Small intestine (tissue), 7 donors: ENCODE results near the gene OR4B1. TPM values are rescaled to one million over a fixed set of nuclear protein-coding genes. Genes with fewer than 3 reads are reported as not detected.
"Not testable (repeated sequence)": the region's sequence is repeated elsewhere in the genome, so short reads cannot be mapped to it uniquely, and the experiment has no call there.

ENCODE experiments used
- DNase-seq, 2 donors: peaks; one replicate each; pipeline versions ENCODE4 v3.0.0 to v3.0.0-alpha.2; 2013
- FAIRE-seq: peaks from 2 replicates; lab custom pipeline; 2012; peaks lifted over from hg19 to GRCh38; lab: Jason Lieb, UNC
- H3K27ac ChIP-seq, 3 donors: one replicate each; pipeline ENCODE4 v1.5.1; 2013; ENCODE audit warnings: low read length in 2 of 3, mild to moderate bottlenecking in 2 of 3, control low read depth in 1 of 3, inconsistent platforms in 1 of 3, low read depth in 1 of 3, moderate library complexity in 1 of 3
- H3K27me3 ChIP-seq, 3 donors: one replicate each; pipeline ENCODE4 v1.6.1; 2013; ENCODE audit warnings: low read length in 3 of 3, inconsistent platforms in 1 of 3; ENCODE audit not compliant: control insufficient read depth in 3 of 3, insufficient read depth in 3 of 3
- H3K36me3 ChIP-seq, 3 donors: one replicate each; pipeline ENCODE4 v1.6.1; 2013; ENCODE audit warnings: low read length in 3 of 3, inconsistent platforms in 1 of 3, low read depth in 1 of 3, mild to moderate bottlenecking in 1 of 3, moderate library complexity in 1 of 3; ENCODE audit not compliant: control insufficient read depth in 3 of 3, insufficient read depth in 2 of 3
- H3K4me1 ChIP-seq, 3 donors: one replicate each; pipeline ENCODE4 v1.6.1; 2013; ENCODE audit warnings: low read length in 2 of 3, inconsistent platforms in 1 of 3, low read depth in 1 of 3, mild to moderate bottlenecking in 1 of 3, moderate library complexity in 1 of 3; ENCODE audit not compliant: control insufficient read depth in 3 of 3, insufficient read depth in 2 of 3
- H3K4me3 ChIP-seq, 3 donors: one replicate each; pipeline ENCODE4 v1.5.1; 2013; ENCODE audit warnings: low read length in 3 of 3, control low read depth in 1 of 3, inconsistent platforms in 1 of 3, low read depth in 1 of 3, mild to moderate bottlenecking in 1 of 3, moderate library complexity in 1 of 3
- H3K9me3 ChIP-seq, 2 donors: one replicate each; pipeline ENCODE4 v1.6.1; 2013; ENCODE audit warnings: low read depth in 1 of 2, low read length in 1 of 2; ENCODE audit not compliant: control insufficient read depth in 2 of 2, insufficient read depth in 1 of 2
- WGBS, 3 donors: extraction: QIAGEN DNeasy Blood & Tissue Kit; methylation state at CpG; one replicate each; pipeline ENCODE4 v1.1.7; 2013; 5-methylcytosine and 5-hydroxymethylcytosine counted together
- polyA plus RNA-seq, 4 donors: library from polyadenylated mRNA; stranded (reverse) in 3 of 4; unstranded in 1 of 4; fragments of 200-250 nt in 3 of 4; fragments of 120-200 nt in 1 of 4; gene quantifications; one replicate each; pipeline versions ENCODE4 v1.2.1 to v1.2.3, GENCODE V29; 2013
- donor health status: healthy with polysubstance abuse.
- donor health status: control.
- donor health status: control.
- donor health status: Bipolar disorder and iron deficiency.
- donor health status: healthy.

The OR4B1 gene
- polyA plus RNA-seq, 4 donors: not detected

- Histone ChIP-seq H3K9me3 (no peaks in the 10 kb centered on the region), H3K27ac (no peak overlapping the region), H3K27me3 (no peaks in the 10 kb centered on the region), H3K36me3 (no peaks in the 10 kb centered on the region), H3K4me1 (no peaks in the 10 kb centered on the region), H3K4me3 (no peak overlapping the region)
- no peak for DNase-seq
- no peak for FAIRE-seq
- 69 to 83% (median 72%) methylated on average over 4 of the region's 4 CpGs for WGBS, 3 donors
These were observed 38.9 kb upstream of the OR4B1 start for GRCh38 chr11:48177661-48178060.

- H3K4me1 ChIP-seq: no peaks in the 10 kb centered on the region
- DNase-seq: no peak
- H3K27ac ChIP-seq: no peak overlapping the region
- WGBS, 3 donors: 80 to 83% (median 81%) methylated on average over 6 of the region's 6 CpGs
- H3K27me3 ChIP-seq: no peaks in the 10 kb centered on the region
- no peak overlapping the region for H3K4me3 ChIP-seq
- no peaks in the 10 kb centered on the region for H3K9me3 ChIP-seq
- no peak for FAIRE-seq
- no peaks in the 10 kb centered on the region for H3K36me3 ChIP-seq
These were observed 36.0 kb upstream of the OR4B1 start for GRCh38 chr11:48180627-48181026.

- DNase-seq: no peak
- H3K36me3 ChIP-seq: no peaks in the 10 kb centered on the region
- H3K9me3 ChIP-seq: no peaks in the 10 kb centered on the region
- H3K4me3 ChIP-seq: no peak overlapping the region
- no peaks in the 10 kb centered on the region for H3K27me3 ChIP-seq
- no peak overlapping the region for H3K27ac ChIP-seq
- no peak for FAIRE-seq
- no peaks in the 10 kb centered on the region for H3K4me1 ChIP-seq
- WGBS, 3 donors: 53 to 72% (median 63%) methylated on average over 4 of the region's 4 CpGs
These were observed 33.6 kb upstream of the OR4B1 start for GRCh38 chr11:48182860-48183526.

GRCh38 chr11:48184452-48184851 is 32.2 kb upstream of the OR4B1 start:
- FAIRE-seq (no peak), DNase-seq (no peak)
- Histone ChIP-seq H3K4me3 (no peak overlapping the region), H3K36me3 (no peaks in the 10 kb centered on the region), H3K9me3 (no peaks in the 10 kb centered on the region), H3K27me3 (no peaks in the 10 kb centered on the region), H3K4me1 (no peaks in the 10 kb centered on the region), H3K27ac (no peak overlapping the region)

GRCh38 chr11:48190906-48191654 is 25.5 kb upstream of the OR4B1 start:
- H3K36me3 ChIP-seq, H3K27me3 ChIP-seq, H3K4me1 ChIP-seq, H3K27ac ChIP-seq, DNase-seq, H3K4me3 ChIP-seq, H3K9me3 ChIP-seq, FAIRE-seq: not testable (repeated sequence)
- 47 to 57% (median 55%) methylated on average over 10 of the region's 10 CpGs for WGBS, 3 donors

- no peak for FAIRE-seq
These were observed 22.7 kb upstream of the OR4B1 start for GRCh38 chr11:48193876-48194275.

GRCh38 chr11:48207881-48208280 is 8.7 kb upstream of the OR4B1 start:
- Histone ChIP-seq H3K36me3 (no peaks in the 10 kb centered on the region), H3K27ac (no peak overlapping the region), H3K27me3 (no peaks in the 10 kb centered on the region), H3K4me3 (no peak overlapping the region), H3K9me3 (peaks cover 0 to 3% of the 10 kb centered on the region in 2 donors), H3K4me1 (no peaks in the 10 kb centered on the region)
- 41 to 76% (median 49%) methylated on average over 2 of the region's 2 CpGs for WGBS, 3 donors
- FAIRE-seq (no peak), DNase-seq (peak in 1 of 2 donors; percentile 5)

More at GRCh38 chr11:48193876-48194275, 22.7 kb upstream of the OR4B1 start:
- no peak overlapping the region for H3K27ac ChIP-seq
- no peaks in the 10 kb centered on the region for H3K36me3 ChIP-seq
- WGBS, 3 donors: 47 to 63% (median 62%) methylated on average over 2 of the region's 2 CpGs
- no peaks in the 10 kb centered on the region for H3K27me3 ChIP-seq
- peaks cover 0 to 9% of the 10 kb centered on the region in 2 donors for H3K9me3 ChIP-seq
- H3K4me3 ChIP-seq: no peak overlapping the region
- no peaks in the 10 kb centered on the region for H3K4me1 ChIP-seq
- DNase-seq: no peak

- no peak overlapping the region for H3K4me3 ChIP-seq
- no peak overlapping the region for H3K27ac ChIP-seq
- 34 to 35% (median 35%) methylated on average over 7 of the region's 7 CpGs for WGBS, 3 donors
- DNase-seq (no peak), FAIRE-seq (no peak)
- H3K27me3 ChIP-seq: no peaks in the 10 kb centered on the region
- H3K36me3 ChIP-seq: no peaks in the 10 kb centered on the region
- H3K4me1 ChIP-seq: no peaks in the 10 kb centered on the region
- H3K9me3 ChIP-seq: peaks cover 0 to 3% of the 10 kb centered on the region in 2 donors
These were observed 6.6 kb upstream of the OR4B1 start for GRCh38 chr11:48210052-48210451.
